ENCODE results near the gene ABHD8.

Gene ABHD8

DNA sequence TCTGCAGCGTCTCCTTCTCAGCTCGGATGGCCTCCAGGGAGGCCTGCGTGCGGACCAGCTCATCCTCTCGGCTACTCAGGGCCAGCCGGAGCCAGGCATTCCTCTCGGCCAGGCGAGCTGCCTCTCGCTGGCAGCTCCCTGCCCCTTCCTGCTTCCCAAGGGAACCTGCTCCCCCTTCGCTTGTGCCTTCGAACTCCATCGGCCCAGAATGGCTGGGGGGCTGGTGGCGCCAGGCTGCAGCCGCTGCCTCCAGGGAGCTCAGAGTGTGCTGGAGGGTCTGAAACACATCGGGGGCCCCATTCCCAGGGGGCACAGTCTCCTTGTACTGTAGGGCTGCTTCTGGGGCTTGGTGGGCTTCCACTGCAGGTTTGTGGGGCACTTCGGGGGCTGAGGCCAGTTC lies 40.7 kb downstream of the ABHD8 start:
- in situ Hi-C loops (cut with HindIII; ENCODE audit: low pct_ligation_motif_present, low sequenced_read_pairs), result no loop called here
- Histone ChIP-seq H3K4me3 (ENCODE audit: low read depth, low read length) (no peak overlapping the region), H3K27me3 (replicated peaks) (no peaks in the 10 kb centered on the region), H3K36me3 (replicated peaks) (no peaks in the 10 kb centered on the region), H3K27ac (no peak overlapping the region)
- TF ChIP-seq, protein P1, sequence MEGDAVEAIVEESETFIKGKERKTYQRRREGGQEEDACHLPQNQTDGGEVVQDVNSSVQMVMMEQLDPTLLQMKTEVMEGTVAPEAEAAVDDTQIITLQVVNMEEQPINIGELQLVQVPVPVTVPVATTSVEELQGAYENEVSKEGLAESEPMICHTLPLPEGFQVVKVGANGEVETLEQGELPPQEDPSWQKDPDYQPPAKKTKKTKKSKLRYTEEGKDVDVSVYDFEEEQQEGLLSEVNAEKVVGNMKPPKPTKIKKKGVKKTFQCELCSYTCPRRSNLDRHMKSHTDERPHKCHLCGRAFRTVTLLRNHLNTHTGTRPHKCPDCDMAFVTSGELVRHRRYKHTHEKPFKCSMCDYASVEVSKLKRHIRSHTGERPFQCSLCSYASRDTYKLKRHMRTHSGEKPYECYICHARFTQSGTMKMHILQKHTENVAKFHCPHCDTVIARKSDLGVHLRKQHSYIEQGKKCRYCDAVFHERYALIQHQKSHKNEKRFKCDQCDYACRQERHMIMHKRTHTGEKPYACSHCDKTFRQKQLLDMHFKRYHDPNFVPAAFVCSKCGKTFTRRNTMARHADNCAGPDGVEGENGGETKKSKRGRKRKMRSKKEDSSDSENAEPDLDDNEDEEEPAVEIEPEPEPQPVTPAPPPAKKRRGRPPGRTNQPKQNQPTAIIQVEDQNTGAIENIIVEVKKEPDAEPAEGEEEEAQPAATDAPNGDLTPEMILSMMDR (IDR thresholded peaks at IDR 0.05; ENCODE audit: low read depth, low read length, missing control alignments), result no peak
- DNase-seq, result no peak

DNA sequence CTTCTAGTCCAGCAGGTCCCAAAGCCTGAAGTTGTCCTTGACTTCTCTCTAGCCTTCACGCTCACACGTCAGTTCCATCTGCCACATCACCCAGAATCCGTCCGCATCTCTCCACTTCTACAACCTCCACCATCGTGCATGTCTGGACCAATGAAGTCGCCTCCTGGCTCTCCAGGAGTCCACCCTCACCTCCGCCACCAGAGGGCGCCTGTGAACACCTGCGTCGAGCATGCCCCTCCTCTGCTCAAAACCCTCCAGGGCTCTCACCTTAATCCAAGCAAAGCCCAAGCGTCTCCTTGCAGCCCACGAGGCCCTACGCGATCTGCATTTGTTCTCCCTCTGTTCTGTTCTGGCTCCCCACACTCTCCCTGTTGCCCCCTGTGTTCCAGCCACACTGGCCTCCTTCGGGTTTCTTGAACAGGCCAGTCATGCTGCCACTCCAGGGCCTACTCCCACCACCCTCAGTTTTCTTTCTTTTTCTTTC lies 42.3 kb downstream of the ABHD8 start:
- Histone ChIP-seq H3K27ac (no peak overlapping the region), H3K36me3 (replicated peaks) (no peaks in the 10 kb centered on the region), H3K27me3 (replicated peaks) (no peaks in the 10 kb centered on the region), H3K4me3 (ENCODE audit: low read depth, low read length) (no peak overlapping the region)
- TF ChIP-seq, protein P1 (IDR thresholded peaks at IDR 0.05; ENCODE audit: low read depth, low read length, missing control alignments), result peak; percentile 94
- DNase-seq, result peak; percentile 48
- in situ Hi-C loops (cut with HindIII; ENCODE audit: low pct_ligation_motif_present, low sequenced_read_pairs), result no loop called here

DNA sequence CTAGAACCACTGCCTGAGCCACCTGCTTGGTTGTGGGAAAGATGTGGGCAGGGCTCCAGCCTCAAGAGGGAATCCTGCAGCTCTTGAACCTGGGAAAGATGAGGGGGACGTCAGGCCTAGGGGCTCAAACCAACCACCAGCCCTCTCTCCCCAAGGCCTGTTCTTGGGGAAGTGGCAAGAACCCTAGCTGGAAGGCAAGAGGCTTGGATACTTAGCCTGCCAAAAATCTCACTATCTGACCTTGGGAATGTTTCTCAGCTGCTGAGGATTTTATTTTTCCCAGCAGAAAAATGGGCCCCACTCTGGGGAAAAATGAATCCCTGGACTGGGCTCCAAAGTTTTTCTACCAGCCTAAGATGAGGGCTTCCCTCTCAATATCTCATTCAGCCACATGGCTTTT lies 43.3 kb downstream of the ABHD8 start:
- in situ Hi-C loops (cut with HindIII; ENCODE audit: low pct_ligation_motif_present, low sequenced_read_pairs), result no loop called here
- TF ChIP-seq, protein P1 (IDR thresholded peaks at IDR 0.05; ENCODE audit: low read depth, low read length, missing control alignments), result no peak
- H3K27ac ChIP-seq, result no peak overlapping the region
- no peak overlapping the region for H3K4me3 ChIP-seq (ENCODE audit: low read depth, low read length)
- DNase-seq, result no peak
- H3K27me3 ChIP-seq (replicated peaks), result no peaks in the 10 kb centered on the region
- no peaks in the 10 kb centered on the region for H3K36me3 ChIP-seq (replicated peaks)

DNA sequence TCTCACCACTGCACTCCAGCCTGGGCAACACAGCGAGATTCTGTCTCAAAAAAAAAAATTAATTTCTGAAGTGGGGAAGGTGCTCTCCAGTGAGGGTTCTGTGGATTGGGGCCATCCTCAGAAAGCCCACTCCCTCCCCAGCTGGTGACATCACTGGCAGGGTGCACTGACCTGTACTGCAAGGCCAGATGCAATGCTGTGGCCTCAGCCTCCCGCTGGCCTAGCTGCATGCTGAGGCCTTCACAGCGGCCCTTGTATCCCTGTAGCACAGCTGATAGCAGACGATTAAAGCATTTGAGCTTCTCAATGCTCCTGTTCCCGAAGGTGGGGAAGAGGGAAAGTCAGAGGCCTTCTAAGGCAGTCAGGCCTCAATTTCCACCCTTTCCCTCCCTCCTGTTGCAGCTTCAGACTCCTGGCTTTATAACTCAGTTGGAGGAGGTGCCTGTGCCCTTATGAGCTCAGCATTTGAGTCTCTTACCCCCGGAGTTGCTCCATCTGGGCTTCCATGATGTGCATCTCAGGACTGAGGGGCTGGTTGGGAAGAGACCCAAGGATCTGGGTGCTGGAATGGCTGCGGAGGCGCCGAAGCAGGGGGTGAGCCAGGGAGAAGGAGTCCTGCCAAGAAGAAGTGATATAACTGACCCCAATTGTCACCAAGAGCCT lies 44.0 kb downstream of the ABHD8 start:
- TF ChIP-seq, protein P1 (IDR thresholded peaks at IDR 0.05; ENCODE audit: low read depth, low read length, missing control alignments), result no peak
- in situ Hi-C loops (cut with HindIII; ENCODE audit: low pct_ligation_motif_present, low sequenced_read_pairs), result no loop called here
- no peak overlapping the region for H3K4me3 ChIP-seq (ENCODE audit: low read depth, low read length)
- no peaks in the 10 kb centered on the region for H3K36me3 ChIP-seq (replicated peaks)
- DNase-seq, result no peak
- no peak overlapping the region for H3K27ac ChIP-seq
- no peaks in the 10 kb centered on the region for H3K27me3 ChIP-seq (replicated peaks)

DNA sequence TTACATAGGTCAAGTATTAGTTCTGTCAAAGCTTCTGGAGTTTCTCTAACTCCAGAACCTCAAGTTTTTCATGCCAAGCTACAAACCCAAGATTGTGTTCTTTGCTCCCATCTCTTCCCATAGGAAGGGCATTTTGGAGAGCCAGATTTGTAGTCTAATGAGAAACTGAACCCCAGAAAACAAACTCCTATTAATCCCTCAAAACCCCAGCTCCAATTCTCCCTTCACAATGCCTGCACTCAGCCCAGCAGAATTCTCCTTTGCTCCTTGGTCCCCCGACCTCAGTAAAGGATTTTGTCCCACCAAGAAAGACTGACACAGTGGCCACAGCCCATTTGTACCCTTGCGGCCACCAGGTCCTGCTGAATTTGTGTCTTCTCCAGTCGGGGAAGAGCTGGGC lies 47.1 kb downstream of the ABHD8 start:
- H3K36me3 ChIP-seq (replicated peaks), result no peaks in the 10 kb centered on the region
- H3K27ac ChIP-seq, result no peak overlapping the region
- DNase-seq, result no peak
- in situ Hi-C loops (cut with HindIII; ENCODE audit: low pct_ligation_motif_present, low sequenced_read_pairs), result no loop called here
- TF ChIP-seq, protein P1 (IDR thresholded peaks at IDR 0.05; ENCODE audit: low read depth, low read length, missing control alignments), result no peak
- H3K4me3 ChIP-seq (ENCODE audit: low read depth, low read length), result no peak overlapping the region
- no peaks in the 10 kb centered on the region for H3K27me3 ChIP-seq (replicated peaks)

DNA sequence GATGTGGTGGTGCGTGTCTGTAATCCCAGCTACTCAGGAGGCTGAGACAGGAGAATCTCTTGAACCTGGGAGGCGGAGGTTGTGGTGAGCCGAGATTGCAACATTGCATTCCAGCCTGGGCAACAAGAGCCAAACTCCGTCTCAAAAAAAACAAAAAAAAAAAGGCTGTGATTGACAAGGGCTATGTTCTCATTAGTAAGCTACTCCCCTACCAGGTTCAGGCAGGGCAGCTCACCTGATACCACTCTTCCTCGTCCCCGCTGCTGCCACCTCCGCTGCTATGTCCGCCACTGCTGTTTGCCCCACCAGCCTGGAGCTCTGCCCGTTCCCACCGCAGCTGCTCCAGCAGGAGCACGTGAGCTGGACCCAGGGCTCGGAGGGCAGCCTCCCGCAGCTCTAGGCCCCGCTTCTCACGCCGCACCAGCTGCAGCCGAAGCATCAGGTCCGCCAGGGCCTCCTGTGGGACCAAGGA lies 48.0 kb downstream of the ABHD8 start:
- no peak for DNase-seq
- TF ChIP-seq, protein P1 (IDR thresholded peaks at IDR 0.05; ENCODE audit: low read depth, low read length, missing control alignments), result no peak
- no peaks in the 10 kb centered on the region for H3K27me3 ChIP-seq (replicated peaks)
- in situ Hi-C loops (cut with HindIII; ENCODE audit: low pct_ligation_motif_present, low sequenced_read_pairs), result no loop called here
- no peaks in the 10 kb centered on the region for H3K36me3 ChIP-seq (replicated peaks)
- no peak overlapping the region for H3K4me3 ChIP-seq (ENCODE audit: low read depth, low read length)
- no peak overlapping the region for H3K27ac ChIP-seq
